ENCODE data around the gene RBM17.

The RBM17 gene

DNA sequence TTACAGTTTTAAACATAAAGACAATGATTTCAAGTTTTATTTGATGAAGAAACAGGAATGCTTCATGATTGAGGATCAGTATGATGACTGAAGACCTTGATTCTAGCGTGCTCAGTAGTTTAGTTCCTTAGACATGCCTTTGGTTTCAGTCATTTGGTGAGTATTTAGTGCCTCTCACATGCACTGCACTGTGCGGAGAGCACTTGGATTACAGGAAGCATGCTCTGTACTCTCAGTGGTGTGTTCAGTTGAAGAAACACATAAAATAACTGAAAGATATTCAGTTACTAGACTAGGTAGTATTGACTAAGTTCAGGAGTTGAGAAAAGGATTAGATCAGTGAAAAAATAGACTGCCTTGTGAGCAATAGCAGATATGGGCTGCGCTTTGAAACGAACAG is 25.5 kb downstream of the RBM17 start:
- TF ChIP-seq POLR2AphosphoS5 (IDR thresholded peaks at IDR 0.05; ENCODE audit: low read depth, low read length), result no peak
- no peak for TF ChIP-seq TAF1 (IDR thresholded peaks at IDR 0.05; ENCODE audit: low read depth, low read length)
- TF ChIP-seq SPI1 (IDR thresholded peaks at IDR 0.05; ENCODE audit: low read depth, low read length), result no peak
- no peak for TF ChIP-seq POLR2A (IDR thresholded peaks at IDR 0.05; ENCODE audit: low read depth, low read length)
- TF ChIP-seq POU2F2 (IDR thresholded peaks at IDR 0.05; ENCODE audit: low read depth, low read length), result no peak
- TF ChIP-seq PAX5 (IDR thresholded peaks at IDR 0.05; ENCODE audit: insufficient read depth, low read length, severe bottlenecking), result no peak
- DNase-seq (ENCODE audit: insufficient read length, low spot score) (no peak), FAIRE-seq (no peak)

DNA sequence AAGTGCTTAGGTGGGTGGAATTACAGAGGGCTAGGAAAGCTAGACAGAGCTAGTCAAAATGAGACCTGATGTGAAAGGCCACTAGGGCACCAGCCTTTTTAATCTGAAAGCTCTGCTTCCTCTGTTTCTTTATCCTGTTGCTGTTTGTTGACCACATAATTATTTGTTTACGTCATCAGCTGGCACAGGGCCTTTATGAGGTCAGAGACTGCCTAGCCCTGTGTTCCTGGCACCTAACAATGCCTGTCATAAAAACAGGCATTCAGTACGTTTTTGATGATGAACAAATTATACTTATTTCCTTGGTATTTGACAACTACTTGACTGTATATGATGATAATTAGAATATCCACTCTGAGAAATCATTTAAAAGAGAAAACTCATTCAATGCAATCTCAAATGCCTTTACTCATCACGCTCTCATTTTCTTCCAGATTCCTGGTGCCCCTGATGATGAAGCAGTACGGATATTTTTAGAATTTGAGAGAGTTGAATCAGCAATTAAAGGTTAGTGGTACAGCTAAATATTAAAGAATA is 26.0 kb downstream of the RBM17 start:
- DNase-seq (ENCODE audit: insufficient read length, low spot score), result no peak
- no peak for FAIRE-seq
- TF ChIP-seq POLR2A (IDR thresholded peaks at IDR 0.05; ENCODE audit: low read depth, low read length) (no peak), POU2F2 (IDR thresholded peaks at IDR 0.05; ENCODE audit: low read depth, low read length) (no peak), SPI1 (IDR thresholded peaks at IDR 0.05; ENCODE audit: low read depth, low read length) (0 out of 2 replicates have a peak, but pooled peaks have one; percentile 24), POLR2AphosphoS5 (IDR thresholded peaks at IDR 0.05; ENCODE audit: low read depth, low read length) (no peak)

DNA sequence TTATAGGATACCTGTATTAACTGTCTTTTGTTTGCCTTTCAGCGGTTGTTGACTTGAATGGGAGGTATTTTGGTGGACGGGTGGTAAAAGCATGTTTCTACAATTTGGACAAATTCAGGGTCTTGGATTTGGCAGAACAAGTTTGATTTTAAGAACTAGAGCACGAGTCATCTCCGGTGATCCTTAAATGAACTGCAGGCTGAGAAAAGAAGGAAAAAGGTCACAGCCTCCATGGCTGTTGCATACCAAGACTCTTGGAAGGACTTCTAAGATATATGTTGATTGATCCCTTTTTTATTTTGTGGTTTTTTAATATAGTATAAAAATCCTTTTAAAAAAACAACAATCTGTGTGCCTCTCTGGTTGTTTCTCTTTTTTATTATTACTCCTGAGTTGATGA is 26.6 kb downstream of the RBM17 start:
- no peak for DNase-seq (ENCODE audit: insufficient read length, low spot score)
- TF ChIP-seq POLR2AphosphoS5 (IDR thresholded peaks at IDR 0.05; ENCODE audit: low read depth, low read length), result no peak
- TF ChIP-seq PAX5 (IDR thresholded peaks at IDR 0.05; ENCODE audit: insufficient read depth, low read length, severe bottlenecking), result no peak
- TF ChIP-seq TAF1 (IDR thresholded peaks at IDR 0.05; ENCODE audit: low read depth, low read length), result no peak
- no peak for TF ChIP-seq SPI1 (IDR thresholded peaks at IDR 0.05; ENCODE audit: low read depth, low read length)
- TF ChIP-seq POLR2A (IDR thresholded peaks at IDR 0.05; ENCODE audit: low read depth, low read length), result no peak
- TF ChIP-seq POU2F2 (IDR thresholded peaks at IDR 0.05; ENCODE audit: low read depth, low read length), result no peak
- FAIRE-seq, result no peak

DNA sequence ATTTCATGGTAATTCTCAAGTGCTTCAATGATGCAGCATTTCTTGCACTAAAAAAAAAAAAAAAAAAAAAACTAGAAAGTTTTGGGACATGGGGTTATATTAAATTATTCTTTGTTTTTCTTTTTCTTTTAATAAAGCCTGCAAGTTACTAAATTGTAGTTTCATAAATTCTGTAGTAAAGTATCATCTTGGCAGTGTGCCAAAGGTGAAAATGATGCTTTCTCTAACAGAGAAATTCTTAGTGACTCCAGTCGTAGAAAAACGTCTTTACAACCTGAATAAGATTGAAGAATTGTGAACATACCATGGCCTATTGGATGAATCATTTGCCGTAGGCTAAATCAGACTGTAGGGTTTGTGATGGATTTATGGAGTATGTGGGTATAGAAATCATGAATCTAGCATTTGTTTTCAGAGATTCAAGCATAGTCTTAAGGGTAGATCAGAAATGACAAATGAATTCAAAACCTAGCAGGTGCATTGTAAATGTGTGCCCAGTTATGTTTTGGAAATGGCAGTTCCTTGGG is 27.1 kb downstream of the RBM17 start:
- no peak for FAIRE-seq
- no peak for DNase-seq (ENCODE audit: insufficient read length, low spot score)
- no peak for TF ChIP-seq SPI1 (IDR thresholded peaks at IDR 0.05; ENCODE audit: low read depth, low read length)
- no peak for TF ChIP-seq TAF1 (IDR thresholded peaks at IDR 0.05; ENCODE audit: low read depth, low read length)

DNA sequence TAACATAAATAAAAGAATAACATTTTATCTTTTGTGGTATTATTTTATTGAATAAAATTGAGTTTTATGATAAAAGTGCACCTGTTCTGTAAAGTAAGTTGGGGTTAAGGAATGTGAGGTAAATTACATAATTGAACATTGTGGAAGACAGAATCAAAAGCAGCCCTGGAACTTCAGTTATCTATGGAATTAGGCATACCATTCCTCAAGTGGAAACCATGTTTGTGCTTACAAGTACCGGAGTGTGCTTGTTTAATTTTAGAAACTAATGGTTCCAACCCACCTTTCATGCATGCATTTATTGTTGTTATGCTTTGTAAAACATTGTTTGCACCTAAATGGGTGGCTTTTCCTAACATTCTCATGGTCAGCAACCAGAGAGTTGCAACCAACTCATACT is 28.0 kb downstream of the RBM17 start:
- TF ChIP-seq PAX5 (IDR thresholded peaks at IDR 0.05; ENCODE audit: insufficient read depth, low read length, severe bottlenecking), result no peak
- peak; percentile 41; the same call in 1 of the 2 replicates for TF ChIP-seq POLR2A (IDR thresholded peaks at IDR 0.05; ENCODE audit: low read depth, low read length)
- DNase-seq (ENCODE audit: insufficient read length, low spot score), result no peak
- FAIRE-seq, result no peak

DNA sequence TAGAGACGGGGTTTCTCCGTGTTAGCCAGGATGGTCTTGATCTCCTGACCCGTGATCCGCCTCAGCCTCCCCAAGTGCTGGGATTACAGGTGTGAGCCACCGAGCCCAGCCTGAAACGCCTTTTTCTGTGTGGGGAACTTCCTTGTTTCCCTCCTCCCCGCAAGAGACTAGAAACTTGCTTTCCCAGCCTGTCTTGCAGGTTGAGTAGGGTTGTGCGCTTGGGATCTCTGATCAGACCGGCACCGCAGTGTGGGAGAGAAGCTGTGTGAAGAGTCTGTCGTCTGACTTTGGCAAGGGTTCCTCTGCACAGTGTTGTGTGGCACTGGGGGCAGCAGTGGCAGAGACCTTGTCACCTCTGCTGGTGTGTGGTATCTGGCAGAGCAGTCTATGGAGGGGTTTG is 28.9 kb downstream of the RBM17 start:
- no peak for DNase-seq (ENCODE audit: insufficient read length, low spot score)
- TF ChIP-seq POLR2A (IDR thresholded peaks at IDR 0.05; ENCODE audit: low read depth, low read length), result no peak
- TF ChIP-seq POU2F2 (IDR thresholded peaks at IDR 0.05; ENCODE audit: low read depth, low read length), result no peak
- no peak for TF ChIP-seq PAX5 (IDR thresholded peaks at IDR 0.05; ENCODE audit: insufficient read depth, low read length, severe bottlenecking)
- no peak for TF ChIP-seq TAF1 (IDR thresholded peaks at IDR 0.05; ENCODE audit: low read depth, low read length)
- no peak for FAIRE-seq

DNA sequence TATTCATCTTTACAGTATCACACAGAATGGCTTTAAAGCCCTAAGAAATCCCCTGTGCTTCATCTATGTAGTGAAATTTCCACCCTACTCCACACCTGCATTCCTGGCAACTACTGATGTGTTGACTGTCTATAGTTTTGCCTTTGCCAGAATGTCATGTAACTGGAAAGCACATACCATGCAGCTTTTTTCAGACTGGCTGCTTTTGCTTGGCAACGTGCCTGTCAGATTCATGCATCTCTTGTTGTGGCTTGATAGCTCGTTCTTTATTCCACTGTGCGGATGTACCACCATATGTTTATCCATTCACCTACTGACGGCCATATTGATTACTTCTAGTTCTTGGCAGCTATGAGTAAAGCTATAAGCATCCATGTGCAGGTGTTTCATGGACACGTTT is 30.6 kb downstream of the RBM17 start:
- DNase-seq (ENCODE audit: insufficient read length, low spot score) (no peak), FAIRE-seq (no peak)
- TF ChIP-seq POU2F2 (IDR thresholded peaks at IDR 0.05; ENCODE audit: low read depth, low read length) (no peak), PAX5 (IDR thresholded peaks at IDR 0.05; ENCODE audit: insufficient read depth, low read length, severe bottlenecking) (no peak), TAF1 (IDR thresholded peaks at IDR 0.05; ENCODE audit: low read depth, low read length) (no peak), SPI1 (IDR thresholded peaks at IDR 0.05; ENCODE audit: low read depth, low read length) (no peak), POLR2A (IDR thresholded peaks at IDR 0.05; ENCODE audit: low read depth, low read length) (no peak), POLR2AphosphoS5 (IDR thresholded peaks at IDR 0.05; ENCODE audit: low read depth, low read length) (no peak)

DNA sequence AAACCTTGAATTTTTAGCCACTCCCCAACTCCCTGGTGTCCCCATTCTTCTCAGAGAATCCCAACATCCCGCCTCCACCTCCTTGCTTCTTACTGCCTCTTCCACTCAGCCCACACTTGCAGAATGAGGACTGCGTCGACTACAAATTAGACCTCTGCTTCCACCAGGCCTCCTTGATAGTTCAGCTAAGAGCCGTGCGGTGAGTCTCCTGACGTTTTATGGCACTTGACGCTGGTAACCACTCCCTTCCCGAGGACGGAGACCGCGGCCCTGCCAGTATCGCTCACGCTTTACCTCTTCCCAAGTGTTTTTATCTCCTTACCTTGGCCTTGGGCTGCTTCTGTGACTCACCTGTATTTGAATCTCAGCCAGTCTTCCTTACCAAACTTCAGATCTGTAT is 31.1 kb downstream of the RBM17 start:
- FAIRE-seq (no peak), DNase-seq (ENCODE audit: insufficient read length, low spot score) (no peak)
- TF ChIP-seq POLR2AphosphoS5 (IDR thresholded peaks at IDR 0.05; ENCODE audit: low read depth, low read length), result no peak
- TF ChIP-seq POLR2A (IDR thresholded peaks at IDR 0.05; ENCODE audit: low read depth, low read length), result no peak
- TF ChIP-seq TAF1 (IDR thresholded peaks at IDR 0.05; ENCODE audit: low read depth, low read length), result no peak
- TF ChIP-seq PAX5 (IDR thresholded peaks at IDR 0.05; ENCODE audit: insufficient read depth, low read length, severe bottlenecking), result no peak
- no peak for TF ChIP-seq POU2F2 (IDR thresholded peaks at IDR 0.05; ENCODE audit: low read depth, low read length)
- no peak for TF ChIP-seq SPI1 (IDR thresholded peaks at IDR 0.05; ENCODE audit: low read depth, low read length)

DNA sequence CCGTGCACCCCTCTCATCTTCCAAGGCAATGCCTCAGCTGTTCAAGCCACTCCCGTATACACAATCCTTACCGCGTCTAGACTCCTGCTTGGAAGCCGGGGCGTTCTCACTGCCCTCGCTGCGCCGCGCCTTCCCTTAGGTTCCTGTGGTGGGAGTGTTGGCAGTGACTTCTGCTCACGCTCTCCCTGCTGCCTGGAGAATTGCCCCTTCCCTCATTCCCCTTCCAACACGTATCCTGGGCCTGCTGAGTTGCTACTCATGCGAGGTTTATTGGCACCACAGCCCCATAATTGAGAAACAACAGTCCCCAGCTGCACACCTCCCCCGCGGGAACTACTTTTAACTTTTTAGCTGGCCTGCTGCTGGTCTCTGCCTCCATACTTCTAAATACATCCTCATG is 31.9 kb downstream of the RBM17 start:
- no peak for TF ChIP-seq POLR2A (IDR thresholded peaks at IDR 0.05; ENCODE audit: low read depth, low read length)
- DNase-seq (ENCODE audit: insufficient read length, low spot score) (no peak), FAIRE-seq (no peak)

DNA sequence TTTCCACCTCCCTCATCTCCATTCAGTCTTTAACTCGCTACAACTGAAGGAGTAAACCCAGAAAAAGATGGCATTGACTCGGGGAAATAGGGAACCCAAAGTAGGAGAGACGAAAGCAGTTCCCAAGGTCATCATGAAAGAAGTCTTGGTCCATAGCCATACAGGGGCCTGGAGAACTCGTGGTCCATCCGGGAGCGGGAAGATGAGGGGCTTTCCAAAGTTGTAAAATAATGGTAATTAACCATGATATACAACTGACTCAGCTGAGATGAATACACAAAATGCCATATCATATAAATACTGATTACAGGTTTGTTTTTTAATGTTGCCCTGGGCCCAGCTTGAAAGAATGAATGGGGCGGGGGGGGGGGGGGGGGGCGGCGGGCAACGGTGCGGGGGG is 32.3 kb downstream of the RBM17 start:
- DNase-seq (ENCODE audit: insufficient read length, low spot score) (no peak), FAIRE-seq (no peak)
- TF ChIP-seq POLR2A (IDR thresholded peaks at IDR 0.05; ENCODE audit: low read depth, low read length) (no peak), TAF1 (IDR thresholded peaks at IDR 0.05; ENCODE audit: low read depth, low read length) (no peak)

DNA sequence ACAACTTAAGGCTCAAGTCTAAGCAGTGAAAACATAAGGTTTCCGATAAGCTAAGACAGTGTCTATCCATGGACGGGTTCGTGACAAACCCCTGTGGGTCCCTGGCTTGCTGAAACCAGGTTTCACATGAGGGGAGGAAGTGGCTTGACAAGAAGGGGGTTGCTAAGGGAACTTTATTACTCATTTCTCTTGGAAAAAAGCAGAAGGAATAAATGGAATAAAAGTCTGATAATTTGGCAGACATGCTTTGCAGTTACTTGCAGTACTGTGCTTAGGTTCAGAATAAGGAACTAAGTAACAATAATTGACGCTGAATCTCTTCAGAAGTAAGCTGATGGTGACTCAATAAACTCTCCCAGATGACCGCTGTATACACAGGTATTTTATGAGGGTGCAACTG is 34.7 kb downstream of the RBM17 start:
- DNase-seq (ENCODE audit: insufficient read length, low spot score) (no peak), FAIRE-seq (no peak)
- TF ChIP-seq SPI1 (IDR thresholded peaks at IDR 0.05; ENCODE audit: low read depth, low read length), result peak; percentile 58
- TF ChIP-seq TAF1 (IDR thresholded peaks at IDR 0.05; ENCODE audit: low read depth, low read length), result no peak

Measured in GM12891 (cell line).